Parathyroid adenoma (tissue), 2 donors: Measurements from ENCODE around the gene ATM.

Experiments
- H2AFZ ChIP-seq: fragments of 300-600 bp; sonication (generic); one replicate; pipeline ENCODE4 v1.7.0; 2017; ENCODE audit warnings: antibody characterized with exemption, mild to moderate bottlenecking
- H3K27ac ChIP-seq: fragments of 300-600 bp; sonication (generic); one replicate; pipeline ENCODE4 v1.7.0; 2017
- H3K27me3 ChIP-seq: fragments of 300-600 bp; sonication (generic); one replicate; pipeline ENCODE4 v1.7.0; 2017; ENCODE audit warnings: low read length; ENCODE audit not compliant: control insufficient read depth, insufficient read depth
- H3K36me3 ChIP-seq: fragments of 300-600 bp; sonication (generic); one replicate; pipeline ENCODE4 v1.7.0; 2017; ENCODE audit warnings: low read length; ENCODE audit not compliant: control insufficient read depth, insufficient read depth
- H3K4me1 ChIP-seq: fragments of 300-600 bp; sonication (generic); one replicate; pipeline ENCODE4 v1.7.0; 2017; ENCODE audit warnings: control low read depth
- H3K4me2 ChIP-seq: fragments of 300-600 bp; sonication (generic); one replicate; pipeline ENCODE4 v1.7.0; 2017; ENCODE audit warnings: low read length
- H3K4me3 ChIP-seq: fragments of 300-600 bp; sonication (generic); one replicate; pipeline ENCODE4 v1.7.0; 2017; ENCODE audit warnings: low read depth, low read length
- H3K79me2 ChIP-seq: fragments of 300-600 bp; sonication (generic); one replicate; pipeline ENCODE4 v1.7.0; 2017; ENCODE audit warnings: control low read depth
- H3K9ac ChIP-seq: fragments of 300-600 bp; sonication (generic); one replicate; pipeline ENCODE4 v1.7.0; 2017; ENCODE audit warnings: mild to moderate bottlenecking
- H3K9me3 ChIP-seq: fragments of 300-600 bp; sonication (generic); one replicate; pipeline ENCODE4 v1.7.0; 2017; ENCODE audit warnings: low read length; ENCODE audit not compliant: control insufficient read depth
- CTCF ChIP-seq: fragments of 300-600 bp; sonication (generic); IDR thresholded peaks from one replicate; pipeline ENCODE4 v1.7.0; 2017; ENCODE audit warnings: antibody characterized with exemption, mild to moderate bottlenecking
- donor health status: primary hyperparathyroidism.

ATM gene

GRCh38 chr11:108316061-108316460, 93.2 kb downstream of the ATM start:
- no peaks in the 10 kb centered on the region for H3K36me3 ChIP-seq

GRCh38 chr11:108319541-108320145, 96.8 kb downstream of the ATM start:
- Histone ChIP-seq H3K27ac (no peak overlapping the region), H3K36me3 (no peaks in the 10 kb centered on the region)
- TF ChIP-seq CTCF = no peak

More at GRCh38 chr11:108316061-108316460, 93.2 kb downstream of the ATM start:
- H3K4me3 ChIP-seq = no peak overlapping the region
- H3K9me3 ChIP-seq = no peaks in the 10 kb centered on the region
- no peak overlapping the region for H3K27ac ChIP-seq
- H3K27me3 ChIP-seq = no peaks in the 10 kb centered on the region
- no peak overlapping the region for H3K9ac ChIP-seq
- no peak for TF ChIP-seq CTCF
- no peak overlapping the region for H2AFZ ChIP-seq
- no peak overlapping the region for H3K4me2 ChIP-seq
- no peaks in the 10 kb centered on the region for H3K4me1 ChIP-seq
- no peaks in the 10 kb centered on the region for H3K79me2 ChIP-seq

GRCh38 chr11:108322666-108323065, 99.8 kb downstream of the ATM start:
- Histone ChIP-seq H3K36me3 (no peaks in the 10 kb centered on the region), H3K27me3 (no peaks in the 10 kb centered on the region)

More at GRCh38 chr11:108319541-108320145, 96.8 kb downstream of the ATM start:
- Histone ChIP-seq H3K9me3 (no peaks in the 10 kb centered on the region), H3K9ac (no peak overlapping the region), H2AFZ (no peak overlapping the region), H3K79me2 (no peaks in the 10 kb centered on the region), H3K4me1 (no peaks in the 10 kb centered on the region), H3K4me2 (no peak overlapping the region), H3K4me3 (no peak overlapping the region), H3K27me3 (no peaks in the 10 kb centered on the region)

GRCh38 chr11:108324587-108324986, 101.7 kb downstream of the ATM start:
- H2AFZ ChIP-seq = no peak overlapping the region
- H3K27ac ChIP-seq = no peak overlapping the region
- H3K4me1 ChIP-seq = no peaks in the 10 kb centered on the region
- no peaks in the 10 kb centered on the region for H3K36me3 ChIP-seq
- H3K27me3 ChIP-seq = no peaks in the 10 kb centered on the region
- no peak overlapping the region for H3K4me3 ChIP-seq
- no peak overlapping the region for H3K4me2 ChIP-seq
- H3K9ac ChIP-seq = no peak overlapping the region
- H3K79me2 ChIP-seq = no peaks in the 10 kb centered on the region
- no peaks in the 10 kb centered on the region for H3K9me3 ChIP-seq
- TF ChIP-seq CTCF = no peak

More at GRCh38 chr11:108322666-108323065, 99.8 kb downstream of the ATM start:
- Histone ChIP-seq H3K4me3 (no peak overlapping the region), H3K4me1 (no peaks in the 10 kb centered on the region), H3K4me2 (no peak overlapping the region), H2AFZ (no peak overlapping the region), H3K27ac (no peak overlapping the region), H3K9me3 (no peaks in the 10 kb centered on the region), H3K9ac (no peak overlapping the region), H3K79me2 (no peaks in the 10 kb centered on the region)
- no peak for TF ChIP-seq CTCF

GRCh38 chr11:108333403-108333899, 110.6 kb downstream of the ATM start:
- Histone ChIP-seq H3K9me3 (no peaks in the 10 kb centered on the region), H3K79me2 (no peaks in the 10 kb centered on the region), H3K27me3 (no peaks in the 10 kb centered on the region), H3K36me3 (no peaks in the 10 kb centered on the region), H3K27ac (no peak overlapping the region), H3K4me3 (no peak overlapping the region), H3K9ac (no peak overlapping the region), H2AFZ (no peak overlapping the region), H3K4me1 (no peaks in the 10 kb centered on the region), H3K4me2 (no peak overlapping the region)
- TF ChIP-seq CTCF = no peak
